ENCODE results near the gene PGLYRP3. TPM values are rescaled to one million over a fixed set of nuclear protein-coding genes. Genes with fewer than 3 reads are reported as not detected.
A peak's percentile ranks its signal among the peaks of the same experiment; 100 is the strongest.

Gene PGLYRP3
- total and polyA plus RNA-seq, 2 of the 8 experiments (the other 6 are each of a cell fraction or from before 2014, with no cell fraction given): not detected

DNA sequence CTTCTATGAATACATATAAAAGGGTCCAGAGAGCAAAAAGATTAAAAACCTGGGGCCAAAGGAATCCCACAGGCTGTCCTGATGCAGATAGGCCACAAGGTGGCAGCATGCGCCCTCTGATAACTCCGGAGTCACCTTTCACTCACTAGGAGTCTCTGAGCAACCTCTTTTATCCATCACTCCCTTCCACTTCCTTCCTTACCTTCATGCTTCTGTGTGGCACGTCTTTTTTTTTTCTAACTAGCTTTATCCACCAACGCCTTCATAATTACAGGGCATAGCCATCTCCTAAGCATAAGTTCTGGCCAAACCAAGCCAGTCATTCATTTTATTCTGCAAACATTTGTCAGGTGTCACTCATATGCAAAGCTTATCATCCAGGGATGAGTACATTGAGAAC is 39.8 kb upstream of the PGLYRP3 start:
- ChIA-PET CTCF (ENCODE audit: partially characterized antibody) (interaction anchor here (0.6 to 8.5 kb wide), 43 partner anchors 9 to 1318 kb away, joined by 3 to 360 read pairs (median 7); partner anchors contain the start of genes PGLYRP3, S100A1, S100A13 and S100A14), POLR2A (ENCODE audit: partially characterized antibody) (interaction anchor here (1.0 kb wide), 1 partner anchor 51 kb away, joined by 4 read pairs; no protein-coding TSS in a partner anchor)
- Histone ChIP-seq H3K4ac (replicated peaks; ENCODE audit: insufficient read length, low read depth, low read length) (no peak overlapping the region), H3K4me3 (ENCODE audit: extremely low read depth in 1 of 4, insufficient read depth in 2 of 4, low read depth in 3 of 4, low read length in 4 of 4) (no peak overlapping the region), H3K79me2 (ENCODE audit: control insufficient read depth in 1 of 2, insufficient read depth in 2 of 2, low read length in 2 of 2) (no peaks in the 10 kb centered on the region), H2AFZ (ENCODE audit: low read length) (no peak overlapping the region), H3K4me2 (ENCODE audit: insufficient read depth in 1 of 2, low read depth in 2 of 2, low read length in 2 of 2) (no peak overlapping the region), H2BK15ac (ENCODE audit: low read length) (no peak overlapping the region), H2BK20ac (ENCODE audit: low read length) (no peak overlapping the region), H3K27ac (ENCODE audit: low read depth, low read length) (no peak overlapping the region), H3K9me3 (ENCODE audit: insufficient read depth in 2 of 2, low read depth in 1 of 2, low read length in 1 of 2) (no peaks in the 10 kb centered on the region), H2BK12ac (ENCODE audit: low read depth, low read length) (no peak overlapping the region), H4K91ac (replicated peaks; ENCODE audit: insufficient read length, low read length) (no peak overlapping the region), H4K8ac (ENCODE audit: extremely low read depth, insufficient read depth, low read length) (no peak overlapping the region), H3K9ac (replicated peaks in 1 of 4; ENCODE audit: extremely low read depth in 1 of 4, low read depth in 3 of 4, low read length in 3 of 4) (no peak overlapping the region), H2AK5ac (ENCODE audit: low read depth, low read length) (no peak overlapping the region), H3K56ac (replicated peaks; ENCODE audit: insufficient read length, low read depth, low read length) (no peak overlapping the region), H2BK120ac (replicated peaks; ENCODE audit: low read depth, low read length) (no peak overlapping the region), H3K18ac (ENCODE audit: extremely low read depth, low read length) (no peak overlapping the region), H3K27me3 (replicated peaks in 1 of 4; ENCODE audit: control insufficient read depth in 3 of 4, extremely low read depth in 1 of 4, insufficient read depth in 3 of 4, low read length in 3 of 4) (no peaks in the 10 kb centered on the region), H3K36me3 (ENCODE audit: control insufficient read depth in 2 of 4, insufficient read depth in 4 of 4, low read length in 3 of 4) (no peaks in the 10 kb centered on the region), H4K5ac (ENCODE audit: insufficient read length, low read depth, low read length) (no peak overlapping the region), H3K23me2 (ENCODE audit: low read depth, low read length) (no peaks in the 10 kb centered on the region), H3K4me1 (replicated peaks in 1 of 4; ENCODE audit: control insufficient read depth in 3 of 4, insufficient read depth in 4 of 4, low read length in 3 of 4) (no peaks in the 10 kb centered on the region; a peak in 1 of 7 replicates), H4K20me1 (replicated peaks in 1 of 2; ENCODE audit: control insufficient read depth in 1 of 2, insufficient read depth in 2 of 2, low read length in 2 of 2) (no peaks in the 10 kb centered on the region), H3K14ac (ENCODE audit: insufficient read length) (no peak overlapping the region), H3K79me1 (ENCODE audit: low read depth, low read length) (no peaks in the 10 kb centered on the region), H3K23ac (ENCODE audit: insufficient read length) (no peak overlapping the region), H2BK5ac (ENCODE audit: low read depth, low read length) (no peak overlapping the region)
- TF ChIP-seq RAD21 (IDR thresholded peaks at IDR 0.05 in 1 of 2, conservative IDR thresholded peaks at IDR 0.05 in 1 of 2; ENCODE audit: low read depth in 2 of 2, low read length in 2 of 2) (peak; percentile 91 to 92), GTF2F1 (IDR thresholded peaks at IDR 0.05; ENCODE audit: borderline replicate concordance, low read depth, low read length) (no peak)
- TF ChIP-seq, protein P1, sequence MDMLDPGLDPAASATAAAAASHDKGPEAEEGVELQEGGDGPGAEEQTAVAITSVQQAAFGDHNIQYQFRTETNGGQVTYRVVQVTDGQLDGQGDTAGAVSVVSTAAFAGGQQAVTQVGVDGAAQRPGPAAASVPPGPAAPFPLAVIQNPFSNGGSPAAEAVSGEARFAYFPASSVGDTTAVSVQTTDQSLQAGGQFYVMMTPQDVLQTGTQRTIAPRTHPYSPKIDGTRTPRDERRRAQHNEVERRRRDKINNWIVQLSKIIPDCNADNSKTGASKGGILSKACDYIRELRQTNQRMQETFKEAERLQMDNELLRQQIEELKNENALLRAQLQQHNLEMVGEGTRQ (IDR thresholded peaks at IDR 0.05; ENCODE audit: low read length): no peak
- TF ChIP-seq, protein P2, sequence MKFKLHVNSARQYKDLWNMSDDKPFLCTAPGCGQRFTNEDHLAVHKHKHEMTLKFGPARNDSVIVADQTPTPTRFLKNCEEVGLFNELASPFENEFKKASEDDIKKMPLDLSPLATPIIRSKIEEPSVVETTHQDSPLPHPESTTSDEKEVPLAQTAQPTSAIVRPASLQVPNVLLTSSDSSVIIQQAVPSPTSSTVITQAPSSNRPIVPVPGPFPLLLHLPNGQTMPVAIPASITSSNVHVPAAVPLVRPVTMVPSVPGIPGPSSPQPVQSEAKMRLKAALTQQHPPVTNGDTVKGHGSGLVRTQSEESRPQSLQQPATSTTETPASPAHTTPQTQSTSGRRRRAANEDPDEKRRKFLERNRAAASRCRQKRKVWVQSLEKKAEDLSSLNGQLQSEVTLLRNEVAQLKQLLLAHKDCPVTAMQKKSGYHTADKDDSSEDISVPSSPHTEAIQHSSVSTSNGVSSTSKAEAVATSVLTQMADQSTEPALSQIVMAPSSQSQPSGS (IDR thresholded peaks at IDR 0.05; ENCODE audit: low read length): no peak
- TF ChIP-seq, protein P3, sequence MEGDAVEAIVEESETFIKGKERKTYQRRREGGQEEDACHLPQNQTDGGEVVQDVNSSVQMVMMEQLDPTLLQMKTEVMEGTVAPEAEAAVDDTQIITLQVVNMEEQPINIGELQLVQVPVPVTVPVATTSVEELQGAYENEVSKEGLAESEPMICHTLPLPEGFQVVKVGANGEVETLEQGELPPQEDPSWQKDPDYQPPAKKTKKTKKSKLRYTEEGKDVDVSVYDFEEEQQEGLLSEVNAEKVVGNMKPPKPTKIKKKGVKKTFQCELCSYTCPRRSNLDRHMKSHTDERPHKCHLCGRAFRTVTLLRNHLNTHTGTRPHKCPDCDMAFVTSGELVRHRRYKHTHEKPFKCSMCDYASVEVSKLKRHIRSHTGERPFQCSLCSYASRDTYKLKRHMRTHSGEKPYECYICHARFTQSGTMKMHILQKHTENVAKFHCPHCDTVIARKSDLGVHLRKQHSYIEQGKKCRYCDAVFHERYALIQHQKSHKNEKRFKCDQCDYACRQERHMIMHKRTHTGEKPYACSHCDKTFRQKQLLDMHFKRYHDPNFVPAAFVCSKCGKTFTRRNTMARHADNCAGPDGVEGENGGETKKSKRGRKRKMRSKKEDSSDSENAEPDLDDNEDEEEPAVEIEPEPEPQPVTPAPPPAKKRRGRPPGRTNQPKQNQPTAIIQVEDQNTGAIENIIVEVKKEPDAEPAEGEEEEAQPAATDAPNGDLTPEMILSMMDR (IDR thresholded peaks at IDR 0.05; ENCODE audit: control extremely low read depth in 1 of 3, insufficient read depth in 1 of 3, low read depth in 1 of 3, low read length in 3 of 3): peak; percentile 84 to 85 (median 84)
- DNase-seq (ENCODE audit: low read depth in 1 of 2, low spot score in 2 of 2): peak in 1 of 2 experiments; percentile 65
- WGBS, 2 experiments (ENCODE audit: extremely low coverage in 1 of 2, insufficient coverage in 1 of 2, insufficient read length in 1 of 2, insufficient replicate concordance in 2 of 2, low coverage in 1 of 2, low lambda C conversion rate in 2 of 2, missing lambda C conversion rate in 1 of 2): 2% methylated on average over 4 of the region's 4 CpGs; no CpG with 5 or more reads in 1 of the 2 experiments
- FAIRE-seq: peak; percentile 65

All from H1 (cell line).